ENCODE data around the gene ESRRA. TPM values are rescaled to one million over a fixed set of nuclear protein-coding genes. Genes with fewer than 3 reads are reported as not detected.
A peak's percentile ranks its signal among the peaks of the same experiment; 100 is the strongest.

Gene ESRRA
- total and polyA plus RNA-seq, 12 donors, result 115 to 225 (median 135) TPM

DNA sequence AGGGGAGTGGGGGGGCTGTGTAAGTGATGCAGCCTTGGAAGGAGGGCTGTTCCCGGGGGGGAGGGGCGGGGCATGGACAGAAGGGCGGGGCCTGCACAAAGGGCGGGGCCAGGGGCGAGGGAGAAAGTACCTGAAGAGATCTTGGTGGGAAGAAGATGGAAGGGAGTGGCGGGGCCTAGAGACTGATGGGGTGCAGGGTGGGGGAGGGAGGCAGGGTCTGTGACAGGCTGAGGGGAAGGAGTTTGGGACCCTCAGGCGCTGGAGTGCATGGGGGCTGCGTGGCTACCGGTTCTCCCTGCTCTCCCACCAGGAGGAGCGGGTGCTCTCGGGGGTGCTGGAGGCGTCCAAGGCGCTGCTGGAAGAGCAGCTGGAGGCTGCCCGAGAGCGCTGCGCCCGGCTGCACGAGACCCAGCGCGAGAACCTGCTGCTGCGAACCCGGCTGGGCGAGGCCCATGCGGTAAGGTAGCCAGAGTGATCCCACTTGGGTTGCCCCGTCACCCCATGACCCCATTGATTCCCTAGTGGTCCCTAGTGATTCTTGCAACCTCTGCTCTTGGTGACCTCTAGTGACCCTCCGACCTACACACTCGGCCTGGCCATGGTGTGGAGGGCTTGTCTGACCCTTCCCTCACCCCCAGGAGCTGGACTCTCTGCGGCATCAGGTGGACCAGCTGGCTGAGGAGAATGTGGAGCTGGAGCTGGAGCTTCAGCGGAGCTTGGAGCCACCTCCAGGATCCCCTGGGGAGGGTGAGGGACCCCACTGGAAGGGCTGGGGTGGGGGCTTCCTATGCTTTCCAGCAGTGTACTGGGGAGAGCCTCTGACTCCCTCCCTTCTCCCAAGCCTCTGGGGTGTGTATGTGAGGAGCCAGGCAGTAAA, 37.8 kb downstream of the ESRRA start:
- Histone ChIP-seq H3K27me3 (peaks cover 0 to 2% (median 0%) of the 10 kb centered on the region in 7 donors), H3K9me3 (no peaks in the 10 kb centered on the region), H3K36me3 (peaks cover 0 to 22% (median 0%) of the 10 kb centered on the region in 9 donors), H3K4me3 (peak overlapping the region in 8 of 10 donors; percentile 19 to 55 (median 48)), H3K27ac (no peak overlapping the region), H3K4me1 (peaks cover 5 to 31% (median 11%) of the 10 kb centered on the region in 9 donors)
- WGBS, 2 donors, result 51 to 63% methylated on average over 28 to 29 of the region's 29 CpGs
- DNase-seq, result no peak
- ATAC-seq, result peak in 5 of 8 donors; percentile 1 to 10 (median 9)
- TF ChIP-seq, protein P1, sequence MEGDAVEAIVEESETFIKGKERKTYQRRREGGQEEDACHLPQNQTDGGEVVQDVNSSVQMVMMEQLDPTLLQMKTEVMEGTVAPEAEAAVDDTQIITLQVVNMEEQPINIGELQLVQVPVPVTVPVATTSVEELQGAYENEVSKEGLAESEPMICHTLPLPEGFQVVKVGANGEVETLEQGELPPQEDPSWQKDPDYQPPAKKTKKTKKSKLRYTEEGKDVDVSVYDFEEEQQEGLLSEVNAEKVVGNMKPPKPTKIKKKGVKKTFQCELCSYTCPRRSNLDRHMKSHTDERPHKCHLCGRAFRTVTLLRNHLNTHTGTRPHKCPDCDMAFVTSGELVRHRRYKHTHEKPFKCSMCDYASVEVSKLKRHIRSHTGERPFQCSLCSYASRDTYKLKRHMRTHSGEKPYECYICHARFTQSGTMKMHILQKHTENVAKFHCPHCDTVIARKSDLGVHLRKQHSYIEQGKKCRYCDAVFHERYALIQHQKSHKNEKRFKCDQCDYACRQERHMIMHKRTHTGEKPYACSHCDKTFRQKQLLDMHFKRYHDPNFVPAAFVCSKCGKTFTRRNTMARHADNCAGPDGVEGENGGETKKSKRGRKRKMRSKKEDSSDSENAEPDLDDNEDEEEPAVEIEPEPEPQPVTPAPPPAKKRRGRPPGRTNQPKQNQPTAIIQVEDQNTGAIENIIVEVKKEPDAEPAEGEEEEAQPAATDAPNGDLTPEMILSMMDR (IDR thresholded peaks at IDR 0.05), result no peak
- intact Hi-C loops (cut with DNase I), result no loop called here

DNA sequence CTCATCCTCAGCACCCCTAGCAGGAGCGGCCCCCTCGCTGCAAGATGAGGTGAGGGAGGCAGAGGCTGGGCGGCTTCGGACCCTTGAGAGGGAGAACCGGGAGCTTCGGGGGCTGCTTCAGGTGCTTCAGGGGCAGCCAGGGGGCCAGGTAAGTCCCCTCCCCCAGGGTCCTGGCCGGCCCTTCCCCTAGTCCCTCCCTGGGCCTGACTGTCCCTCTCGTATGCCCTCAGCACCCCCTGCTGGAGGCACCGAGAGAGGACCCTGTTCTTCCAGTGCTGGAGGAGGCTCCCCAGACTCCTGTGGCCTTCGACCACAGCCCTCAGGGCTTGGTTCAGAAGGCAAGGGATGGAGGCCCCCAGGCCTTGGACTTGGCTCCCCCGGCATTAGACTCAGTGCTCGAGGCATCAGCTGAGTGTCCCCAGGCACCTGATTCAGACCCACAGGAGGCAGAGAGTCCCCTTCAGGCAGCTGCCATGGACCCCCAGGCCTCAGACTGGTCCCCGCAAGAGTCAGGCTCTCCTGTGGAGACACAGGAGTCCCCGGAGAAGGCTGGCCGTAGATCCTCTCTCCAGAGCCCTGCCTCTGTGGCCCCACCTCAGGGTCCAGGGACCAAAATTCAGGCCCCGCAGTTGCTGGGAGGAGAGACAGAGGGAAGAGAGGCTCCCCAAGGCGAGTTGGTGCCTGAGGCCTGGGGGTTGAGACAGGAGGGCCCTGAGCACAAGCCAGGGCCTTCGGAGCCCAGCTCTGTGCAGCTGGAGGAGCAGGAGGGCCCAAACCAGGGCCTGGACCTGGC, 38.6 kb downstream of the ESRRA start:
- Histone ChIP-seq H3K4me3 (no peak overlapping the region), H3K27ac (no peak overlapping the region), H3K36me3 (peaks cover 0 to 22% (median 0%) of the 10 kb centered on the region in 9 donors), H3K4me1 (peaks cover 5 to 31% (median 11%) of the 10 kb centered on the region in 9 donors), H3K27me3 (peaks cover 0 to 2% (median 0%) of the 10 kb centered on the region in 7 donors), H3K9me3 (no peaks in the 10 kb centered on the region)
- 84% methylated on average over 18 of the region's 18 CpGs for WGBS, 2 donors
- DNase-seq (no peak), ATAC-seq (peak in 4 of 8 donors; percentile 8 to 25 (median 17))
- intact Hi-C loops (cut with DNase I), result no loop called here
- TF ChIP-seq, protein P1 (IDR thresholded peaks at IDR 0.05), result peak in 7 of 9 donors; percentile 29 to 44 (median 34)

DNA sequence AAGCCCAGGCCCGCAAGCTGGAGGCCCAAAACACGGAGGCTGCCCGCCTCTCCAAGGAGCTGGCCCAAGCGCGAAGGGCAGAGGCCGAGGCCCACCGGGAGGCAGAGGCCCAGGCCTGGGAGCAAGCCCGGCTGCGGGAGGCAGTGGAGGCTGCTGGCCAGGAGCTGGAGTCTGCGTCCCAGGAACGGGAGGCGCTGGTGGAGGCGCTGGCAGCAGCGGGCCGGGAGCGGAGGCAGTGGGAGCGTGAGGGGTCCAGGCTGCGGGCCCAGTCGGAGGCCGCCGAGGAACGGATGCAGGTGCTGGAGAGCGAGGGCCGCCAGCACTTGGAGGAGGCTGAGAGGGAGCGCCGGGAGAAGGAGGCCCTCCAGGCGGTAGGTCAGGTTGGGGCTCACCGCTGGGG, 39.5 kb downstream of the ESRRA start:
- WGBS, 2 donors, result 94 to 95% methylated on average over 25 to 28 of the region's 28 CpGs
- TF ChIP-seq, protein P1 (IDR thresholded peaks at IDR 0.05), result no peak
- intact Hi-C loops (cut with DNase I), result no loop called here
- no peaks in the 10 kb centered on the region for H3K9me3 ChIP-seq
- DNase-seq (no peak), ATAC-seq (no peak)
- H3K4me1 ChIP-seq, result peaks cover 5 to 30% (median 11%) of the 10 kb centered on the region in 9 donors
- H3K27ac ChIP-seq, result no peak overlapping the region
- peaks cover 0 to 25% (median 0%) of the 10 kb centered on the region in 9 donors for H3K36me3 ChIP-seq
- peaks cover 0 to 2% (median 0%) of the 10 kb centered on the region in 7 donors for H3K27me3 ChIP-seq
- no peak overlapping the region for H3K4me3 ChIP-seq

DNA sequence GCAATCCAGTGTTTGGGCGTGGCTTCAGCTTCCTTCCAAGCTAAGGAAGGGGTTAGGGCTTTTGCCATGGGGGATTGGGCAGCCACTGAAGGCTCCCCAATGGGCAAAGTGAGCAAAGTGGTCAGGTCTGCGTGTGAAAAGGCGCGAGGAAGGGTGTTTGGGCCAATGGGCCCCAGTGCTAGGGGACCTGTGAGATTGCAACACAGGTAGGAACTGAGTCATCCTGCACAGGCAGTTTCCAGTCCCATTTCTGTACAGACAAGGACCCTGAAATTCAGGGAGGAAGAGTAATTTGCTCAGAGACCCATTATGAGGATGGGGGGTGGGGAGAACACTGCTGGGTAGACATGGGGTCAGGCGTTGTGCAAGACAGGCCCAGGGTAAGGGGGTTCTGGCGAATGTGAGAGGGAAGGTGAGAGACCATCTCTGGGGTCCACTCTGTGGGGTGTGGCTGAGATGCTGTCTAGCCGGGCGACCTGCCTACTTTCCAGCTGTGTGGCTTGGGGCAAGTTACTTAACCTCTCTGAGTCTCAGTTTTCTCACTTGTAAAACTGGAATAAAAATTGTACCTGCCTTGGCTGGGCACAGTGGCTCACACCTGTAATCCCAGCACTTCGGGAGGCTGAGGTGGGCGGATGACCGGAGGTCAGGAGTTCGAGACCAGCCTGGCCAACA, 42.0 kb downstream of the ESRRA start:
- Histone ChIP-seq H3K27me3 (no peaks in the 10 kb centered on the region), H3K4me3 (no peak overlapping the region), H3K36me3 (peaks cover 0 to 29% (median 0%) of the 10 kb centered on the region in 9 donors), H3K9me3 (no peaks in the 10 kb centered on the region), H3K27ac (no peak overlapping the region), H3K4me1 (peaks cover 0 to 20% (median 4%) of the 10 kb centered on the region in 9 donors)
- 87 to 90% methylated on average over 12 of the region's 12 CpGs for WGBS, 2 donors
- intact Hi-C loops (cut with DNase I), result no loop called here
- ATAC-seq (no peak), DNase-seq (no peak)
- TF ChIP-seq, protein P1 (IDR thresholded peaks at IDR 0.05), result no peak

Measured in heart right ventricle (tissue), 16 donors.